Effector CD4-positive, alpha-beta T cell (primary cell): ENCODE results near the gene KIF16B.
"Not testable (repeated sequence)": the region's sequence is repeated elsewhere in the genome, so short reads cannot be mapped to it uniquely, and the experiment has no call there.

ENCODE experiments used
- DNase-seq: peaks from one replicate; pipeline ENCODE4 v3.0.0-alpha.2; 2020

KIF16B gene

GRCh38 chr20:16240355-16240754 is 332.9 kb downstream of the KIF16B start:
- DNase-seq = no peak

GRCh38 chr20:16236589-16237241 is 336.5 kb downstream of the KIF16B start:
- no peak for DNase-seq

- no peak for DNase-seq
Observed at GRCh38 chr20:16230402-16230801, 342.8 kb downstream of the KIF16B start.

- no peak for DNase-seq
Observed at GRCh38 chr20:16229813-16230212, 343.4 kb downstream of the KIF16B start.

GRCh38 chr20:16228722-16229121 is 344.5 kb downstream of the KIF16B start:
- DNase-seq = no peak

- not testable (repeated sequence) for DNase-seq
Observed at GRCh38 chr20:16226961-16227360, 346.3 kb downstream of the KIF16B start.

GRCh38 chr20:16224836-16225235 is 348.4 kb downstream of the KIF16B start:
- DNase-seq = no peak

GRCh38 chr20:16222859-16223411 is 350.3 kb downstream of the KIF16B start:
- no peak for DNase-seq
